ENCODE results near the gene PTPRT. TPM values are rescaled to one million over a fixed set of nuclear protein-coding genes. Genes with fewer than 3 reads are reported as not detected.

Gene PTPRT
- total RNA-seq, 1 experiment from 2014 or later: not detected

DNA sequence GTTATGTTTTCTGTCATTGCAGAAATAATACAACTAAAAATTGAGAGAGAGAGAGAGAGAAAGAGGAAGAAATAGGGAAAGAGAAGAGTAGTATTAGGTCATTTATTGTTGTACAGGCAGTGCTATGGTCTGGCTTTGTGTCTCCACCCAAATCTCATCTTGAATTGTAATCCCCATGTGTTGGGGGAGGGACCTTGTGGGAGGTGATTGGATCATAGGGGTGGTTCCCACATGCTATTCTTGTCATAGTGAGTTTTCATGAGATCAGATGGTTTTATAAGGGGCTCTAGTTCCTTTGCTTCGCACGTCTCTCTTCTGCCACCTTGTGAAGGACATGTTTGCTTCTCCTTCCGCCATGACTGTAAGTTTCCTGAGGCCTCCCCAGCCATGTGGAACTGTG lies 894.1 kb downstream of the PTPRT start:
- BruUV-seq (replicated peaks): no TSS peak
- no peaks in the 10 kb centered on the region for H3K27me3 Mint-ChIP-seq (ENCODE audit: unreplicated experiment)
- intact Hi-C loops (cut with micrococcal nuclease; ENCODE audit: unreplicated experiment): no loop called here
- no peak overlapping the region for H3K27ac Mint-ChIP-seq (ENCODE audit: unreplicated experiment)
- no peaks in the 10 kb centered on the region for H3K4me1 Mint-ChIP-seq (ENCODE audit: low read depth, unreplicated experiment)
- H3K9me3 Mint-ChIP-seq (ENCODE audit: low read depth, unreplicated experiment): peaks cover 2% of the 10 kb centered on the region
- CTCF ChIA-PET: no interaction called here
- no peak for DNase-seq
- no peak overlapping the region for H3K4me3 Mint-ChIP-seq (ENCODE audit: low read depth, unreplicated experiment)
- no peaks in the 10 kb centered on the region for H3K36me3 Mint-ChIP-seq (ENCODE audit: insufficient read depth, unreplicated experiment)
- TF ChIP-seq, protein P1, sequence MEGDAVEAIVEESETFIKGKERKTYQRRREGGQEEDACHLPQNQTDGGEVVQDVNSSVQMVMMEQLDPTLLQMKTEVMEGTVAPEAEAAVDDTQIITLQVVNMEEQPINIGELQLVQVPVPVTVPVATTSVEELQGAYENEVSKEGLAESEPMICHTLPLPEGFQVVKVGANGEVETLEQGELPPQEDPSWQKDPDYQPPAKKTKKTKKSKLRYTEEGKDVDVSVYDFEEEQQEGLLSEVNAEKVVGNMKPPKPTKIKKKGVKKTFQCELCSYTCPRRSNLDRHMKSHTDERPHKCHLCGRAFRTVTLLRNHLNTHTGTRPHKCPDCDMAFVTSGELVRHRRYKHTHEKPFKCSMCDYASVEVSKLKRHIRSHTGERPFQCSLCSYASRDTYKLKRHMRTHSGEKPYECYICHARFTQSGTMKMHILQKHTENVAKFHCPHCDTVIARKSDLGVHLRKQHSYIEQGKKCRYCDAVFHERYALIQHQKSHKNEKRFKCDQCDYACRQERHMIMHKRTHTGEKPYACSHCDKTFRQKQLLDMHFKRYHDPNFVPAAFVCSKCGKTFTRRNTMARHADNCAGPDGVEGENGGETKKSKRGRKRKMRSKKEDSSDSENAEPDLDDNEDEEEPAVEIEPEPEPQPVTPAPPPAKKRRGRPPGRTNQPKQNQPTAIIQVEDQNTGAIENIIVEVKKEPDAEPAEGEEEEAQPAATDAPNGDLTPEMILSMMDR (IDR thresholded peaks at IDR 0.05; ENCODE audit: unreplicated experiment): no peak

DNA sequence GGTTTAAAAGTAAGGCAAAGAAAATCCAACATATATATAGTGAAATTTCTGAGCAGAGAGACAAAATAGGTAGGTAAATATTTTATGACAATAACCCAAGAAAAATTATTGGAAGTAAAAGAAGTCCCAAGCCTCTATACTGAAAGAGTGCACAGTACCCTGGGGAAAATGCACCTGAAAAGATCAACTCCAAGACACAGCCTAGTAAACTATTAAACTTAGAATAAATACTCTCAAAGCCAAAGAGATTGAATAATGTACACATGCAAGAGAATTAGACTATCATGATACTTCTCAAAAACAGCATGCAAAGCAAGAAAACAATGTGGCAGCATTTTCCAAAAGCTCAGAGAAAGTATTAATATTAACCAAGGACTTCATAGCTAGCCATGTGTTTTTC lies 894.7 kb downstream of the PTPRT start:
- intact Hi-C loops (cut with micrococcal nuclease; ENCODE audit: unreplicated experiment): no loop called here
- Mint-ChIP-seq H3K36me3 (ENCODE audit: insufficient read depth, unreplicated experiment) (no peaks in the 10 kb centered on the region), H3K4me1 (ENCODE audit: low read depth, unreplicated experiment) (no peaks in the 10 kb centered on the region), H3K9me3 (ENCODE audit: low read depth, unreplicated experiment) (peaks cover 2% of the 10 kb centered on the region), H3K27ac (ENCODE audit: unreplicated experiment) (no peak overlapping the region), H3K4me3 (ENCODE audit: low read depth, unreplicated experiment) (no peak overlapping the region), H3K27me3 (ENCODE audit: unreplicated experiment) (no peaks in the 10 kb centered on the region)
- BruUV-seq (replicated peaks): no TSS peak
- CTCF ChIA-PET: no interaction called here
- DNase-seq: no peak
- TF ChIP-seq, protein P1 (IDR thresholded peaks at IDR 0.05; ENCODE audit: unreplicated experiment): no peak

DNA sequence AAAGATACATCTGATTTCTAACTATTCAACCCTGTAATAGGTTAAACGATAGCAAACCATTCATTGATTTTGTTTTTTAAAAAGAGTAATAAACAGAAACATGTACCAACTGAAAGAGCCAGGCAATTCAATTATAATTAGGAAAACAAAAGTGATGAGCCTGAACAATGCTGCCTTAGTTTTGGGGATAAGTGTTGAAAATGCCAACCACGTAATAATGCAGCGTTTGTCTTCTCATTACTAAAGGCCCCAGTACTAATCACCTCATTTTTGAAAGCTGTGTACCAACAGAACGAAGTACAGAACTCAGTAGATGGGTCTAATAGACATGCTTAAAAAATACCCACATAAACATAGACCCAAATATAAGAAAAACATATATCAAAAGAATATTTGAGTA lies 907.9 kb downstream of the PTPRT start:
- Mint-ChIP-seq H3K4me3 (ENCODE audit: low read depth, unreplicated experiment) (no peak overlapping the region), H3K36me3 (ENCODE audit: insufficient read depth, unreplicated experiment) (no peaks in the 10 kb centered on the region), H3K27me3 (ENCODE audit: unreplicated experiment) (no peaks in the 10 kb centered on the region), H3K4me1 (ENCODE audit: low read depth, unreplicated experiment) (no peaks in the 10 kb centered on the region), H3K27ac (ENCODE audit: unreplicated experiment) (no peak overlapping the region), H3K9me3 (ENCODE audit: low read depth, unreplicated experiment) (peaks cover 20% of the 10 kb centered on the region)
- TF ChIP-seq, protein P1 (IDR thresholded peaks at IDR 0.05; ENCODE audit: unreplicated experiment): no peak
- intact Hi-C loops (cut with micrococcal nuclease; ENCODE audit: unreplicated experiment): no loop called here
- DNase-seq: no peak
- CTCF ChIA-PET: no interaction called here
- no TSS peak for BruUV-seq (replicated peaks)

DNA sequence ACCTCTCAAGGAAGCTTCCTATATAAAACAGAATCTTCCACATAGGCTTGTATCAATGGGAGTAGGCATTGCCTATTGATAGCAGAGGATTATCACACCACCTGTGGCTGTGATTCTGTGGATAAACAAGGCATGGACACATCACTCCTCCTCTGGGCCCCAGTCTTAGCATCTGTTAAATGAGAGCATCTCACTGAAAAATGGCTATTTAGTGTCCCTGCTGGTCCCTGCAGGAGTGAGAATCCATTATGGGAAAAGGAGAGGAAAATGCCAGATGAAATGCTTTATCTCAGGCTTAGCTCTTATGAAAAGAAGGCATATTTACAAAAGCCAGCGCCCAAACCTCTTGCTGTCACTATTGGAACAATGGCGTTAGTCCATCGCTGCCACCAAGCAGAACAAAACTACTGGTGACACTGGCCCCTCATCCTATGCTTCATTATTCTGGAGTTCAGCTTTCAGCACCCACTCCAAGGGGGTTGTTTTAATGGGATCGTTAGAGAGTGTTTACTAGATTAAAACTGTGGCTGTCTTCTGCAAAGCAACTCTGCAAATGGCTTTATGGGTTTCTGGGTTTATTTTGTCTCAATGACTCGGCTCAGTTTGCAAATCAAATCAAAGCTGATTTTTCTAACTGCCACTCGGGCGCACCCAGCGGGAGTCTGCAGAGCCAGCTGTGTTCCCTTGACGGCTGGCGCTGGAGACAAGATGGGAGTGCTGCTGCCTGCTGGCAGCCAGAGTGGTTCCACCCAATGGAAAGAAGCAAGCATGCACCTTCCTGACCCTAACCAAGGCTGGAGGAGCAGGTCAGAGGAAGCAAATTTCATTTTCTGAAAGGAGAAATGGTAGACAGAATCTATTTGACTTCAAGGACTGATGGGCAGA lies 912.7 kb downstream of the PTPRT start:
- CTCF ChIA-PET: no interaction called here
- Mint-ChIP-seq H3K9me3 (ENCODE audit: low read depth, unreplicated experiment) (peaks cover 19% of the 10 kb centered on the region), H3K27me3 (ENCODE audit: unreplicated experiment) (no peaks in the 10 kb centered on the region), H3K4me1 (ENCODE audit: low read depth, unreplicated experiment) (no peaks in the 10 kb centered on the region), H3K36me3 (ENCODE audit: insufficient read depth, unreplicated experiment) (no peaks in the 10 kb centered on the region), H3K27ac (ENCODE audit: unreplicated experiment) (no peak overlapping the region), H3K4me3 (ENCODE audit: low read depth, unreplicated experiment) (no peak overlapping the region)
- DNase-seq: no peak
- TF ChIP-seq, protein P1 (IDR thresholded peaks at IDR 0.05; ENCODE audit: unreplicated experiment): no peak
- intact Hi-C loops (cut with micrococcal nuclease; ENCODE audit: unreplicated experiment): no loop called here
- BruUV-seq (replicated peaks): no TSS peak
